Measurements from ENCODE around the gene BMPR1A.

Gene BMPR1A

GRCh38 chr10:86836044-86836443, 79.6 kb downstream of the BMPR1A start:
- TF ChIP-seq CTCF (IDR thresholded peaks at IDR 0.05) = no peak
- no peaks in the 10 kb centered on the region for H3K36me3 ChIP-seq (ENCODE audit: control insufficient read depth, insufficient read depth, low read length)
- no peak overlapping the region for H3K27ac ChIP-seq
- H3K4me3 ChIP-seq (ENCODE audit: low read depth, low read length) = no peak overlapping the region
- H3K9me3 ChIP-seq (ENCODE audit: control insufficient read depth, low read length) = no peaks in the 10 kb centered on the region
- no peak overlapping the region for H2AFZ ChIP-seq
- peaks cover 6% of the 10 kb centered on the region for H3K4me1 ChIP-seq
- H3K9ac ChIP-seq = no peak overlapping the region
- H3K4me2 ChIP-seq (ENCODE audit: low read length) = no peak overlapping the region
- no peaks in the 10 kb centered on the region for H3K27me3 ChIP-seq (ENCODE audit: control insufficient read depth, insufficient read depth, low read length)
- peaks cover 28% of the 10 kb centered on the region for H3K79me2 ChIP-seq

DNA sequence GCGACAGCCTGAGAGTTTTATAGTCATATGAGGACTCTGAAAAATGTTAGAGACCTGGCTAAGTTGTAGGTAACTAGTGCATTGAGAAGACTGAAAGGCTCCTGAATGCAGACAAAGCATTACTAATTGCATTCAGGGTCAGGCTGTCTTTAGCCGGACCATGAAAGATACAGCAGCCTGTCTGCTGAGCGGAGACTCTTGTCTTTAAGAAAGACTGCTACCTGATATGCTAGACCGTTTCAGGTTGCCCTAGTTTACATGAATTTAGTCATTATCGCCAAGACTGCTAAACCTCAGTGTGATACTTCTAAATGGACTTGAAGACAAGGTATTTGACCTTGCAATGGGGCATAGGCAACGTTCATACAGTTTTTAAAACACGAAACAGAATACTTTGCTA, 81.2 kb downstream of the BMPR1A start:
- no peaks in the 10 kb centered on the region for H3K9me3 ChIP-seq (ENCODE audit: control insufficient read depth, low read length)
- H3K27me3 ChIP-seq (ENCODE audit: control insufficient read depth, insufficient read depth, low read length) = no peaks in the 10 kb centered on the region
- no peak for TF ChIP-seq CTCF (IDR thresholded peaks at IDR 0.05)
- peaks cover 6% of the 10 kb centered on the region for H3K4me1 ChIP-seq
- H3K79me2 ChIP-seq = peaks cover 16% of the 10 kb centered on the region
- H3K27ac ChIP-seq = no peak overlapping the region
- H3K36me3 ChIP-seq (ENCODE audit: control insufficient read depth, insufficient read depth, low read length) = no peaks in the 10 kb centered on the region
- no peak overlapping the region for H3K9ac ChIP-seq
- H3K4me3 ChIP-seq (ENCODE audit: low read depth, low read length) = no peak overlapping the region
- no peak overlapping the region for H2AFZ ChIP-seq
- H3K4me2 ChIP-seq (ENCODE audit: low read length) = no peak overlapping the region

- no peak for TF ChIP-seq CTCF (IDR thresholded peaks at IDR 0.05)
Observed at GRCh38 chr10:86840498-86840897, 84.1 kb downstream of the BMPR1A start.

DNA sequence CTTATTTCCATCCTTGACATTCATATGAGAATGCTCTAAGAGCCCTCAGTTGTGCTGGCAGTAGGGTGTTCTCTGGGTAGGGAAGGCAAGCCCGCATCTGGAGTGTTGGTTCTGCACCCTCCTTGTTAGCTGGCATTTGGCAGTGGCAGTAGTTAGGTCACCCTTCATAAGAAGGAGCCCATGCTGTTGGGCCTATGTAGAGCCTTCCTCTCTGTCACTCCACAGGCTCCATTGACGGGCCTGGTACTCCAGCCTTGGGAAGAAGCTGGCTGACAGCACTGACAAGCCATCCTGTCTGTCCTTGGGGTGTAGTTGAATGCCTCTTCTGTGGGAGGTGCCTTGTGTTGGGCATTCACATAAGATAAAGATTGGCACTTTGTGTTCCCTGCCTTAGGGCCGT, 89.7 kb downstream of the BMPR1A start:
- Histone ChIP-seq H3K4me3 (ENCODE audit: low read depth, low read length) (no peak overlapping the region), H3K9me3 (ENCODE audit: control insufficient read depth, low read length) (no peaks in the 10 kb centered on the region), H3K27ac (no peak overlapping the region), H3K9ac (no peak overlapping the region), H3K4me2 (ENCODE audit: low read length) (no peak overlapping the region), H3K4me1 (no peaks in the 10 kb centered on the region), H2AFZ (no peak overlapping the region), H3K27me3 (ENCODE audit: control insufficient read depth, insufficient read depth, low read length) (no peaks in the 10 kb centered on the region), H3K36me3 (ENCODE audit: control insufficient read depth, insufficient read depth, low read length) (no peaks in the 10 kb centered on the region), H3K79me2 (no peaks in the 10 kb centered on the region)
- TF ChIP-seq CTCF (IDR thresholded peaks at IDR 0.05) = no peak

More at GRCh38 chr10:86840498-86840897, 84.1 kb downstream of the BMPR1A start:
- Histone ChIP-seq H3K4me3 (ENCODE audit: low read depth, low read length) (no peak overlapping the region), H3K36me3 (ENCODE audit: control insufficient read depth, insufficient read depth, low read length) (no peaks in the 10 kb centered on the region), H3K4me1 (peaks cover 6% of the 10 kb centered on the region), H3K9me3 (ENCODE audit: control insufficient read depth, low read length) (no peaks in the 10 kb centered on the region), H3K27ac (no peak overlapping the region), H3K4me2 (ENCODE audit: low read length) (no peak overlapping the region), H3K9ac (no peak overlapping the region), H2AFZ (no peak overlapping the region), H3K27me3 (ENCODE audit: control insufficient read depth, insufficient read depth, low read length) (no peaks in the 10 kb centered on the region), H3K79me2 (peaks cover 8% of the 10 kb centered on the region)

GRCh38 chr10:86848747-86849146, 92.3 kb downstream of the BMPR1A start:
- no peak for TF ChIP-seq CTCF (IDR thresholded peaks at IDR 0.05)

More at GRCh38 chr10:86848747-86849146, 92.3 kb downstream of the BMPR1A start:
- Histone ChIP-seq H3K27me3 (ENCODE audit: control insufficient read depth, insufficient read depth, low read length) (no peaks in the 10 kb centered on the region), H3K4me3 (ENCODE audit: low read depth, low read length) (no peak overlapping the region), H3K9me3 (ENCODE audit: control insufficient read depth, low read length) (no peaks in the 10 kb centered on the region), H3K9ac (no peak overlapping the region), H3K4me1 (no peaks in the 10 kb centered on the region), H3K27ac (no peak overlapping the region), H3K36me3 (ENCODE audit: control insufficient read depth, insufficient read depth, low read length) (no peaks in the 10 kb centered on the region), H3K4me2 (ENCODE audit: low read length) (no peak overlapping the region), H3K79me2 (no peaks in the 10 kb centered on the region), H2AFZ (no peak overlapping the region)

Measured in parathyroid adenoma (tissue), 2 donors.